GM18909 (cell line): ENCODE measurements around the gene RPS17.

ENCODE experiments used
- ATAC-seq: cut with Tn5 transposase; IDR thresholded peaks from one replicate; pipeline ENCODE4 v1.9.1; 2021; ENCODE audit warnings: mild to moderate bottlenecking; ENCODE audit not compliant: unreplicated experiment, poor library complexity

RPS17 gene

DNA sequence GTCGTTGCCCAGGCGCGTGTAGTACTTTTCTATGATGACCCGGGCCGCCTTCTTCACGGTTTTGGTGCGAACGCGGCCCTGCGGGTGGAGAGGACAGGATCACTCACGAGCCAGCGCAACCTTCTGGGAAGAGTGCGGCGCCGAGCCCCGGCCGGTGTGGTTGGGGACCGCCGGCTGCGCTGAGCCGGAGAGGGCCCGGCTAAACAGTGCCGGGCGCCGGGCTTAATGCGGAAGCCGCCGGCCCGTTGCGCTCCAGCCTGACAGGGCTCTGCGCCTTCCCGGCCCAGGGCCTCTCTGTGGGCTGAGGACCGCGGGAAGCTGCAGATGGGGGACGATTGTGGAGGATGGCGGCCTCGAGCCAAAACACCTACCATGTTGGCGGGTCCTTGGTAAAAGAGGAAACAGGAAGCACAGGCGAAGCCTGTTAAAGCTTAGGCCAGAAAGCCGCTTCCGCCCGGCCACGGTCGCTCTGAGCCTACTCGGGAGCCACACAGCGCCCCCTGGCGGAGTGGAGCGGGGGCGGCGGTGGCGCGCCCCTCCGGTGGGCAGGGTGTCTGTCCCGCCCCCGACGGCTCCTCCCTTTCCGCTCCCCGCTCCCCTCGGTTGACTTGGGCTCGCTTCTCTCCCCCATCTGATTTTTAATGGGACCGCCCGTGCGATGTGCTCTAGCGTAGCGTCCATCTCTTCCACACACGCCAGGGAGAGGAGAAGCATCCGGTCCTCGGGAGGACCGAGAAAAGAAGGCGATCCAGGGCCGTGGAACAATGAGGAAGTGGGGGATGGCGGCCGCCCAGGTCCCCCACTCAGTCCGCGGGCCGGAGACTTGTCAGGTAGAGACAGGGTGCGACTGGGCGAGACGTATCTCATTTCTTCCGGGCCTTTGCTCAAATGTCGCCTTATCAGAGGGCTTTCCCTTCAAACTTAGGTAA lies at the start of gene RPS17:
Gene RPS17, minus strand, starts transcription at position 403 of the 929 bp plus-strand sequence. Its CDS starts 29 bp downstream, at position 374.
- ATAC-seq = peak; percentile 96

- no peak for ATAC-seq
These were observed 47.5 kb upstream of the RPS17 start for GRCh38 chr15:82587805-82588204.

GRCh38 chr15:82585072-82585471 lies 44.8 kb upstream of the RPS17 start:
- ATAC-seq = no peak

GRCh38 chr15:82580713-82581112 lies 40.5 kb upstream of the RPS17 start:
- no peak for ATAC-seq

GRCh38 chr15:82575335-82575734 lies 35.1 kb upstream of the RPS17 start:
- ATAC-seq = no peak

- ATAC-seq = no peak
These were observed 32.7 kb upstream of the RPS17 start for GRCh38 chr15:82572986-82573385.

DNA sequence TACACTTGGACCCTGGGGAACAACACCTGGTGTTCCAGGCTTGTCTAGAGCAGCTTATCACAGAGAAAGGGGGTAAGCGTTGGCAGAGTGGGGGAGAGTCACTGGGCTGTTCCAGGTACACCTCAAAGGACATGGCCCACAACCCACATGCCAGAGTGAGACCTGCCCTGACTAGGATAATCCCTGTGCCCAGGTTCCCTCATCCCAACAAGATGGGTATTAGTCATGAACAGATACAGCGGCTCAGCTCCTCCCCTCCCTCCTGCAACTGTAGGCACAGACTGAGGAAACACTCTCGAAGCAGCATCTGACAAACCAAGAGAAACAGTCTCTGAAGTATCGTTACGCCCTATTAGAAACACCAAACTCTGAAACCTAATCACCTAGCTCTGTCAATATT lies 32.1 kb upstream of the RPS17 start:
- no peak for ATAC-seq

DNA sequence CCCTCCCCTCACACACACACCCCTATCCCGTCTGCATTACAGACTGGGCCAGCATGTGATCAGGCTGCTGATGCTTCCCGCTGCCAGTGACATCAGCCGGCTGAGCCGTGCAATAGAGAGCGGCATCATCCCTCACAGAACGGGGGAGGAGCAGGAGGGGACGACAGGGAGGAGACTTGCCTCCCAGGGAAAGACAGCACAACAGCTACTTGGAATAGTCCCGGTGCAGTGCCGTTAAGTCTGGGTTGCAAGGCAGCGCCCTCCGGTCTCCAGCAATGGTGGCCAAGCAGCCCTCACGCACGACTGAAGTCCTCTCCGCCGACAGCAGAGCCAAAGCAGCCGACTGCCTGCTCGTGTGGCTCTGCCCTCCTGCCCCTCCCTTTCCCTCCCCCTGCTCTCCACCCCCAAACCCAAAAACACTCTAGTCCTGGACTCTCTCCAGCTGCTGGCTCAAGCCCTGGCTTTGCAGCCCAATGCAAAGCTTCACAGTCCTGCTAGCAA lies 31.5 kb upstream of the RPS17 start:
- no peak for ATAC-seq

- ATAC-seq = no peak
These were observed 30.7 kb upstream of the RPS17 start for GRCh38 chr15:82570721-82571508.

DNA sequence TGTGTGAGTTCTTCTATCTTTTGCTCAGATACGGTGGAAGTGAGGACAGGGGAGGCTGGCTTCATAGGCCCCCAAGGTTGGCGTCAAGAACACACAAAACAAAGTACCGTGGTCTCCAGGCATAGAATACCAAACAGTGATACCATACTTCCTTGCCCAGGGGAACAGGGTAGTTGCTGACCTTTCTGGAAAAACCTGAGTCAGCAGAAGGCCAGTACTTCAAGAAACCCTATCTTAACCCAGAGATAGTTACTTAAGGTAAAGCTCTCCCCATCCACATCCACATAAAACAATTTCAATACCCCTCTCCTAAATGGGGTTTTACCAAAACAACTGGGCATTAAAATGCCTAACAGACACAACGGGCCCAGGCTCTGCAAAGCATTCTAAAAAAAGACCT lies 29.6 kb upstream of the RPS17 start:
- no peak for ATAC-seq

DNA sequence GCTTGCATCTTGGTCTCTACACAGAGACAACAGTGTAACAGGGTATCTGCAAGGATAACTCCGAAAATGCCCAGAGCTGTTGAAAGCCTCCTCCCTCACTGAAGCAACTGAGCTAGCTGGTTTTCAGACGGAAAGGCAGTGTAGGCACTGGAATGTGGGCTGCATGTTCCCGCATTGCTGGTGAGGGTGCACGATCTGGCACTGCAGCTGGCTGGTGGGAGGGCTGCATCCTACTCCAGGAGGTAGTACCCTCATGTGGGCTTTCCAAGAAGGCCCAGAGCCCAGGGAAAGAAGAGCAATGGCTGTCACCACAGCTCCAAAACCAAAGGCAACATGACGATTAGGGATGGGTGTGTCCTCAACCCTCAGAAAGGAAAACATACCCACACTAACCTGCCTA lies 28.7 kb upstream of the RPS17 start:
- no peak for ATAC-seq

GRCh38 chr15:82567661-82568060 lies 27.4 kb upstream of the RPS17 start:
- no peak for ATAC-seq

GRCh38 chr15:82566690-82567089 lies 26.4 kb upstream of the RPS17 start:
- ATAC-seq = no peak

DNA sequence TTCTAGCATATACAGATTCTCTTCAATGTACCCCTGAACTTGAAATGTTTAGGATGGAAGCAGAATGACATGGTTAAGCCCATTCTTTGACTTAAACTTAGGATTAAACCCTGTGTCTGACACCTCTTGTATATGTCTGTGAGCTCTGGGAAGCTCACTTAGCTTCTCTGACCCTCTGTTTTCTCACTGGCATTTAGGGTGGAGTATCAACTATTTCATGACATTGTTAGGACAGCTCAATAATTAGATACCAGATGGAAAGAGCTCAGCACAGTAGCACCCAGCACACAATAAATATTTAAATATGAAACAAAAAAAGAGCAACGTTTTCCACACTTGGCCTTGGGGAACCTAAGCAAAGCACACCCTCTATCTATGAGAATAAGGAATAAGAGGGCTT lies 18.2 kb upstream of the RPS17 start:
- ATAC-seq = no peak

DNA sequence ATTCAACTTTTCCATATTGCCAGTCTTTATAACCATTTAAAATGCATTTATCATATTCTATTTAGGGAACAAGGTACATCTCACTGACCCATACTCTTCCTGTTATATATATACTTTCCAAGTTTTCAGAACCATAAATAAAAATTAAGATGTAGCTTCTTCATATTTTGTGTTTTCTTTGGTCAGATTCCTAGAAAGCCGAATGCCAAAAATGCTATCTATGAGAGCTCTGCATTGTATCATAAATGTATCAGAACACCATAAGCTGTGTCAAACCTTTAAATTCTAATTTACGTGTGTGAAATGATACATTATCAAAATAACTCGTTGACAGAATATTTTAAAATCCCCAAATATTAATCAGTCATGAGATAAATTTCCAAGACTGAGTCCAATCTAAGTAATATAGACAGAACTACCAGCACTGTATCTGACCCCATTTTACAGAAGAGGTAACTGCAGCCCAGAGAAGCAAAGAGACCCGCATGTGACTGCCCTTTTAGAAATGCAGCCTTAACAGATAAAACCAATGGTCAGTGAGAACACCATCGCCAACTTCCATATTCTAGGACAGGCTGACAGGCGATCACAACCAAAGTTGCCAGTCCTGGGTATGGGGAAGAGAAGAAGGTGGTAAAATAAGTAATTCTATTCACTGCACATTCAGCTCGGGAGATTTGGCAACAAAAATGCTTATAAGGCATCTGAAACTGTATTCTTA lies 16.2 kb upstream of the RPS17 start:
- ATAC-seq = no peak

GRCh38 chr15:82554849-82555248 lies 14.6 kb upstream of the RPS17 start:
- ATAC-seq = no peak

GRCh38 chr15:82554351-82554750 lies 14.1 kb upstream of the RPS17 start:
- no peak for ATAC-seq

- ATAC-seq = no peak
These were observed 13.6 kb upstream of the RPS17 start for GRCh38 chr15:82553846-82554245.

DNA sequence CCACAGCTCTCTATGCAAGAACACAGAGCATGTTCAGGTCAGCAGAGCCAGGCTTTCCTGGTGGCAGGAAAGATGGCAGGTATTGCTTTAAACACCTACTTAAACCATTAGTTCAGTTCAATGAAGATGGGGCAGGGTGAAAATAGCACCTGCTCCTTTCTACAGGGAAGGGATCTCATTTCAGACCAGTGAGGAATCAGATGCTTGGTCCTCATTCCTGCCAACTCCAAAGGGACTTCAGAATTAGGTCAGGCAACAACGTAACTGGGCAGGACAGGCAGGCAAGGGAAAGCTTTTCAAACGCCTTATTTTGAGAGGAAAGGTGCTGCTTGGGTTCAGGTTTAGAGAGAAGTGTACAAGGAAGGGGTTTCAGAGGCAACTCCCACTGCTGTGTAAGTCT lies 12.6 kb upstream of the RPS17 start:
- ATAC-seq = no peak

DNA sequence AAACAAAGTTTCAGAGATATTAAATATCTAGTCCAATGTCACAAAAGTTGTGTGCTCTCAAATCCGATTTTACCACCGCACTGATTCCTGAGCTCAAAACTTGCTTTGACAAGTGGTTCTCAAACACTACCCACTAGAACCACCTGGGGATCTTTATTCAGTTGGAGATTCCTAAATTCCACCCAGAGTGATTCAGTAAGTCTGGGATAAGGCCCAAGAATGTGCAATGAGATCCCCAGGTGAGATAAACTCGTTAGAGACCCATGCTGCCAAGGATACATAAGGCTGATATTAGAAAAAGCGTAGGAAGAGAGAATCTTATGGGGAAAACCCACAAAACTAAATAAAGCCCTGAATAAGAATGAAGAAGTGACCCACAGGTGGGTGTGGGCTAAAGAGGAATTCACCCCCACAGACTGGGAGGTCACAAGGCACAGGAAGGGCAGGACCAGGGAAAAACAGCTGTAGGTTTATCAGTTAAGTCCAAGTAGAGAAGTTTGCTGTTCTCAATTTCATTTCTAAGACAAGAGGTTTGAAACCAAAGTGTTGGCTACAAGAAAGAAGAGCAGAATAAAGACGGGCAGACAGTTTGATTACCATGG lies 11.5 kb upstream of the RPS17 start:
- ATAC-seq = no peak
